Fibroblast of lung (primary cell): ENCODE data around the gene CAP1. TPM values are rescaled to one million over a fixed set of nuclear protein-coding genes. Genes with fewer than 3 reads are reported as not detected.

Experiments used
- DNase-seq, 2 donors: peaks; one replicate each; pipeline versions ENCODE4 v3.0.0 to v3.0.0-alpha.2; 2010; ENCODE audit warnings: low read depth in 2 of 2
- H2AFZ ChIP-seq: 2 replicates; pipeline ENCODE4 v1.5.1; 2012; ENCODE audit warnings: low read length, control low read depth, inconsistent platforms
- H3K27ac ChIP-seq: 2 replicates; pipeline ENCODE4 v1.5.1; 2011; ENCODE audit warnings: low read length, control low read depth; ENCODE audit not compliant: insufficient read depth
- H3K27me3 ChIP-seq: 2 replicates; pipeline ENCODE4 v1.5.1; 2011; ENCODE audit warnings: mild to moderate bottlenecking, low read length; ENCODE audit not compliant: control insufficient read depth, insufficient read depth
- H3K36me3 ChIP-seq: 2 replicates; pipeline ENCODE4 v1.5.1; 2011; ENCODE audit warnings: low read length; ENCODE audit not compliant: control insufficient read depth, insufficient read depth
- H3K4me1 ChIP-seq: 2 replicates; pipeline ENCODE4 v1.5.1; 2011; ENCODE audit warnings: low read length; ENCODE audit not compliant: control insufficient read depth, insufficient read depth; ENCODE audit errors: extremely low read depth
- H3K4me2 ChIP-seq: 2 replicates; pipeline ENCODE4 v1.5.1; 2011; ENCODE audit warnings: low read length, control low read depth; ENCODE audit not compliant: insufficient read depth; ENCODE audit errors: extremely low read depth
- H3K4me3 ChIP-seq, 4 experiments: fragments of 200-600 bp in 1 of 4; sonication (generic) in 1 of 4; replicated peaks in 1 of 4; 2 replicates each; pipeline ENCODE4 v1.5.1; 2011 to 2016; ENCODE audit warnings: low read length in 4 of 4, low read depth in 3 of 4, mild to moderate bottlenecking in 3 of 4, control low read depth in 2 of 4, inconsistent platforms in 1 of 4, mixed read lengths in 1 of 4; ENCODE audit not compliant: insufficient read depth in 1 of 4; ENCODE audit errors: control extremely low read depth in 1 of 4
- H3K79me2 ChIP-seq: 2 replicates; pipeline ENCODE4 v1.5.1; 2012; ENCODE audit warnings: mild to moderate bottlenecking, low read length, inconsistent platforms; ENCODE audit not compliant: control insufficient read depth, insufficient read depth
- H3K9ac ChIP-seq: 2 replicates; pipeline ENCODE4 v1.5.1; 2011; ENCODE audit warnings: mild to moderate bottlenecking, low read length, control low read depth; ENCODE audit not compliant: insufficient read depth
- H3K9me3 ChIP-seq: 2 replicates; pipeline ENCODE4 v1.5.1; 2012; ENCODE audit warnings: low read depth, low read length; ENCODE audit not compliant: control insufficient read depth, insufficient read depth
- H4K20me1 ChIP-seq: 2 replicates; pipeline ENCODE4 v1.5.1; 2011; ENCODE audit warnings: low read length; ENCODE audit not compliant: control insufficient read depth, insufficient read depth; ENCODE audit errors: extremely low read depth
- CTCF ChIP-seq, 2 donors: IDR thresholded peaks in 1 of 2; conservative IDR thresholded peaks in 1 of 2; 1 replicate in 1 of 2; 2 replicates in 1 of 2; pipeline ENCODE4 v1.5.1; 2011 to 2012; ENCODE audit warnings: low read length in 2 of 2, control low read depth in 1 of 2, inconsistent platforms in 1 of 2, low read depth in 1 of 2, mild to moderate bottlenecking in 1 of 2
- EZH2 ChIP-seq: IDR thresholded peaks from 2 replicates; pipeline ENCODE4 v1.5.1; 2012; ENCODE audit warnings: low read length, control low read depth, mild to moderate bottlenecking; ENCODE audit errors: missing control alignments
- polyA plus RNA-seq, 2 donors: library from polyadenylated mRNA; depleted of rRNA in 1 of 2; stranded (reverse) in 1 of 2; unstranded in 1 of 2; fragments of >200 nt; gene quantifications; 2 replicates each; pipeline ENCODE4 v1.2.1, GENCODE V29; 2011 to 2012; ENCODE audit warnings: missing spikeins in 1 of 2
- total RNA-seq: library from RNA; depleted of rRNA; stranded (reverse); fragments of >200 nt; gene quantifications from 2 replicates; pipeline ENCODE4 v1.2.1, GENCODE V29; 2014

Gene CAP1
- total and polyA plus RNA-seq, 2 donors (not counting 1 experiment from before 2014, with no cell fraction given): 352 to 836 TPM

DNA sequence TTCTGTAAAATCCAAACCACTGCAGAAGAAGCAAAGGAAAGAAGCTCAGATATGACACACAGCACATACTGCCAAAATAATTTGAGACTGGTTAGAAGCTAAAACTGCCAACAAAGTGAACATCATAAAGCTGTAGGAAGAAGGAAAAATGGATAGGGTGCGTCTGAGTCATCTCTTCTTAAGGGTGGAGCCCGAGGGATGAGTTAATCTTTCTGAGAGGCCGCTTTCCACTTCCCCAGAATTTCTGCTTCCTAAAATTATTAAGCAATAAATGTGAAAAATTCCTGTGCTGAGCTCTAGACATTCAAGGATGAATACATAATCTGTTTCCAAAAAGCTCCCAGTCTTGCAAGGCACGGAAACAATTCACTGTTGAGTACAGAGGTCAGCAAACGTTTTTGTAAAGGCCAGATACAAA is 36.4 kb downstream of the CAP1 start:
- Histone ChIP-seq H3K36me3 (peaks cover 14% of the 10 kb centered on the region), H3K27ac (no peak overlapping the region)

GRCh38 chr1:40078512-40079333 is 38.2 kb downstream of the CAP1 start:
- no peak for TF ChIP-seq EZH2
- TF ChIP-seq CTCF (conservative IDR thresholded peaks at IDR 0.05 in 1 of 2, IDR thresholded peaks at IDR 0.05 in 1 of 2; ENCODE audit: low read depth in 1 of 2, low read length in 2 of 2): peak; percentile 66 to 82
- no peaks in the 10 kb centered on the region for H3K9me3 ChIP-seq
- no peak overlapping the region for H3K27ac ChIP-seq
- no peak overlapping the region for H3K9ac ChIP-seq
- DNase-seq: peak; percentile 44 to 50
- no peak overlapping the region for H3K4me3 ChIP-seq
- peaks cover 12% of the 10 kb centered on the region for H3K36me3 ChIP-seq
- H3K4me2 ChIP-seq: no peak overlapping the region
- H4K20me1 ChIP-seq: no peaks in the 10 kb centered on the region
- H3K79me2 ChIP-seq: no peaks in the 10 kb centered on the region
- no peaks in the 10 kb centered on the region for H3K27me3 ChIP-seq
- no peak overlapping the region for H2AFZ ChIP-seq
- peaks cover 15% of the 10 kb centered on the region for H3K4me1 ChIP-seq

More for the DNA sequence above, 36.4 kb downstream of the CAP1 start:
- DNase-seq: peak; percentile 82 to 91
- Histone ChIP-seq H3K79me2 (no peaks in the 10 kb centered on the region), H3K9ac (no peak overlapping the region), H3K4me1 (peaks cover 15% of the 10 kb centered on the region), H3K9me3 (no peaks in the 10 kb centered on the region), H3K4me2 (no peak overlapping the region), H4K20me1 (no peaks in the 10 kb centered on the region), H3K4me3 (no peak overlapping the region), H3K27me3 (no peaks in the 10 kb centered on the region), H2AFZ (no peak overlapping the region)
- TF ChIP-seq EZH2: no peak
- no peak for TF ChIP-seq CTCF (conservative IDR thresholded peaks at IDR 0.05 in 1 of 2, IDR thresholded peaks at IDR 0.05 in 1 of 2; ENCODE audit: low read depth in 1 of 2, low read length in 2 of 2)

- Histone ChIP-seq H3K9me3 (no peaks in the 10 kb centered on the region), H3K4me3 (no peak overlapping the region), H3K27ac (no peak overlapping the region), H3K27me3 (no peaks in the 10 kb centered on the region), H3K79me2 (no peaks in the 10 kb centered on the region), H2AFZ (no peak overlapping the region), H4K20me1 (no peaks in the 10 kb centered on the region), H3K36me3 (peaks cover 13% of the 10 kb centered on the region), H3K9ac (no peak overlapping the region), H3K4me1 (peaks cover 15% of the 10 kb centered on the region), H3K4me2 (no peak overlapping the region)
- no peak for DNase-seq
- TF ChIP-seq EZH2: no peak
- no peak for TF ChIP-seq CTCF (conservative IDR thresholded peaks at IDR 0.05 in 1 of 2, IDR thresholded peaks at IDR 0.05 in 1 of 2; ENCODE audit: low read depth in 1 of 2, low read length in 2 of 2)
These were observed 39.4 kb downstream of the CAP1 start for GRCh38 chr1:40079774-40080400.
